Spleen (tissue), 7 donors: ENCODE results near the gene IGSF22.

Experiments
- POLR2AphosphoS5 ChIP-seq, 3 donors: sonication (generic); formaldehyde crosslinking; IDR thresholded peaks; one replicate each; pipeline ENCODE4 v1.5.1; 2017; ENCODE audit warnings: antibody characterized with exemption in 3 of 3
- TF ChIP-seq, protein P1 (sequence below), 11 experiments: fragments of 200-600 bp in 7 of 11; fragments of 450-650 bp in 4 of 11; sonication (generic) in 4 of 11; IDR thresholded peaks in 8 of 11; conservative IDR thresholded peaks in 3 of 11; 1 replicate in 7 of 11; 2 replicates in 4 of 11; pipeline versions ENCODE4 v1.4.0 to v1.8.0; 2016 to 2021; ENCODE audit warnings: antibody characterized with exemption in 11 of 11, inconsistent platforms in 4 of 11, mild to moderate bottlenecking in 1 of 11
- donor health status: DM: no; HTN: no; CAD: no; lungs with moderate emphysema.
- donor health status: DM: no; HTN: no; CAD: no.
- donor health status: DM: no; HTN: no; CAD: no.

DNA sequence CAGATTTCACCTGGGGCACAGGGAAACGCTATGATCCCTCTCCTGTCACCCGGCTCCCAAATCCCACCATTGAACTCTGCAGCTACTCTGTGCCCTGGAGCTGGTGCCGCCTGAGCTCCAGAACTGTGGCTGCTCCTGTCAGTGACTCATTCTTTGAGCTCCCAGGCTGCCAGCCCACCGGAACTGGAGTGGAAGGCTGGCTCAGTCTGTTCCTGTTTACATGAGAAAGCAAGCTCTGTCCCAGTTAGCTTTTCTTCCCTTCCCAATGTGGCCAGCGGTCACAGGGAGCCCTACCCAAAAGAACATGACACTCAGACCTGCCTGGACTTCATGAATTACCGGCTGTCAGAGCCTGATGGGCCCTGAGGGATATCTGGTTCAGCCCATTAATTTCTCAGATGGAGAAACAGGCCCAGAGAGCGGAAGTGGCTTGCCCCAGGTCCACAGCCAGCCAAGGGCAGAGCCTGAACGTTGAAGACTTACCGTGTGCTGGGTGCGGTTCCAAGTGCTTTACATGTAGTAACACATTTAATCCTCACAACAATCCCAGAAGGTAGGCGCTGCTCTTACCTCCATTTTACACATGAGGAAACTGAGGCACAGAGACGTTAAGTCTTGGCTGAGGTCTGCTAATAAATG is 23.8 kb upstream of the IGSF22 start:
- TF ChIP-seq, protein P1, sequence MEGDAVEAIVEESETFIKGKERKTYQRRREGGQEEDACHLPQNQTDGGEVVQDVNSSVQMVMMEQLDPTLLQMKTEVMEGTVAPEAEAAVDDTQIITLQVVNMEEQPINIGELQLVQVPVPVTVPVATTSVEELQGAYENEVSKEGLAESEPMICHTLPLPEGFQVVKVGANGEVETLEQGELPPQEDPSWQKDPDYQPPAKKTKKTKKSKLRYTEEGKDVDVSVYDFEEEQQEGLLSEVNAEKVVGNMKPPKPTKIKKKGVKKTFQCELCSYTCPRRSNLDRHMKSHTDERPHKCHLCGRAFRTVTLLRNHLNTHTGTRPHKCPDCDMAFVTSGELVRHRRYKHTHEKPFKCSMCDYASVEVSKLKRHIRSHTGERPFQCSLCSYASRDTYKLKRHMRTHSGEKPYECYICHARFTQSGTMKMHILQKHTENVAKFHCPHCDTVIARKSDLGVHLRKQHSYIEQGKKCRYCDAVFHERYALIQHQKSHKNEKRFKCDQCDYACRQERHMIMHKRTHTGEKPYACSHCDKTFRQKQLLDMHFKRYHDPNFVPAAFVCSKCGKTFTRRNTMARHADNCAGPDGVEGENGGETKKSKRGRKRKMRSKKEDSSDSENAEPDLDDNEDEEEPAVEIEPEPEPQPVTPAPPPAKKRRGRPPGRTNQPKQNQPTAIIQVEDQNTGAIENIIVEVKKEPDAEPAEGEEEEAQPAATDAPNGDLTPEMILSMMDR (IDR thresholded peaks at IDR 0.05 in 8 of 11, conservative IDR thresholded peaks at IDR 0.05 in 3 of 11) = no peak
- TF ChIP-seq POLR2AphosphoS5 (IDR thresholded peaks at IDR 0.05) = no peak
